Stimulated activated naive B cell treated with anti-CD40 and anti-IgM and Interleukin-4, amounts not matched to agents 10 μg/mL and 1 μg/mL and 100 μg/mL, for 72 hours (primary cell): ENCODE results near the gene NRDE2.

Experiments
- ATAC-seq, 2 donors: fragments of 150-1000 bp; cut with Tn5 transposase; replicated peaks; 2 replicates each; pipeline ENCODE4 v1.10.0; 2021; ENCODE audit warnings: moderate library complexity in 1 of 2
- DNase-seq: peaks from one replicate; pipeline ENCODE4 v3.0.0; 2021
- H3K27ac Mint-ChIP-seq: one replicate; pipeline ENCODE4 v1.8.0; 2022; ENCODE audit warnings: mild to moderate bottlenecking, mixed read lengths
- H3K27me3 Mint-ChIP-seq, 2 donors: one replicate each; pipeline ENCODE4 v1.8.0; 2022; ENCODE audit warnings: mixed read lengths in 2 of 2
- H3K36me3 Mint-ChIP-seq, 2 donors: one replicate each; pipeline ENCODE4 v1.8.0; 2022; ENCODE audit warnings: mixed read lengths in 2 of 2, mild to moderate bottlenecking in 1 of 2
- H3K4me1 Mint-ChIP-seq, 2 donors: one replicate each; pipeline ENCODE4 v1.8.0; 2022; ENCODE audit warnings: mixed read lengths in 2 of 2, mild to moderate bottlenecking in 1 of 2
- H3K4me3 Mint-ChIP-seq, 2 donors: one replicate each; pipeline ENCODE4 v1.8.0; 2022; ENCODE audit warnings: mild to moderate bottlenecking in 2 of 2, mixed read lengths in 2 of 2, moderate library complexity in 1 of 2
- H3K9me3 Mint-ChIP-seq, 2 donors: one replicate each; pipeline ENCODE4 v1.8.0; 2022; ENCODE audit warnings: mixed read lengths in 2 of 2, mild to moderate bottlenecking in 1 of 2

Gene NRDE2

DNA sequence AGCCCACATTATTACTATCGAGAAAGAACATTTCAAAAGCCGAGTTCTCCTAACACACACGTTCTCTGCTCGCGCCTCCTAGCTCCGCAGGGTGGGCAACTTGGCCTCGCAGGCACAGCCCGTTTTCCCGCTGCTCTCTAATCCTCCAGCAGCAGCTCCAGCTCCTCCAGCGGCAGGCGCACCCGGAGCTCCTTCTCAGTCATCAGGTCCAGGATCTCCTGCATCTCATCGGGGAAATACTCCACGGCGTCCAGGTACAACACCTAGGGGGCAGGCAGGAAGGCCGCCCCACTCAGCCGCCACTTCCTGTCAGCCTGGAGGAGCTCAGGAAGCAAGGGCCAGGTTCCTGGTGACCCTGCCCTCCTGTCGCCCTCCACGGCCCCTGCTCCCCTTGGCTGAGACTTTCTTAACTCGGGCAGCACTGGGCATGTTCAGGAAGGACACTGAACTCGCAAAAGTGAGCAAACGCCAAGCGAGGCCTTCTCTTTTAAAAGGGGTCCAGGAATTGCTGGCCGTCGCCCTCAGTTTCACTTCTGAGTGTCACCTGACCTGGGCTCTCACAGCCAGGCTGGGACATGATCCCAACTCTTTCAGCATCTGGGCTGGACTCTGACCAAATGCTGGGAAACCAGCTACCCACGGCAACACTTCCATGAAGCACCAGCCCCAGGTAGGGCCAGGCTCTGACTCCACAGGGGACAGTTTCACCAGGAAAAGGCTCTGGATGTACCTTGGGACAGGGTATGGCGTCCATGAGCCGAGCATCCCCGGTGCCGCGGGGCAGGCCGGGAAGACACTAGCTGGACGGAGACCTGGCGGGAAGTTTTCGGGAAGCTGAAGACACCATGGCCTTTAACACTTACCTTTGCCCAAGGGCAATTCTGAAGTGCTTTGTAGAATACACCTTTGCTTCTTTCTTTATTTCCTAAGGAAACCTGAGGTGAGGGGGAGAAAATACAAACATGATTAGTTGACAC lies 53.3 kb downstream of the NRDE2 start:
- peak overlapping the region; percentile 42 for H3K27ac Mint-ChIP-seq
- peaks cover 32 to 63% of the 10 kb centered on the region in 2 donors for H3K36me3 Mint-ChIP-seq
- H3K27me3 Mint-ChIP-seq: no peaks in the 10 kb centered on the region
- H3K9me3 Mint-ChIP-seq: no peaks in the 10 kb centered on the region
- DNase-seq (no peak), ATAC-seq (no peak)
- H3K4me3 Mint-ChIP-seq: no peak overlapping the region
- H3K4me1 Mint-ChIP-seq: peaks cover 0 to 5% of the 10 kb centered on the region in 2 donors

DNA sequence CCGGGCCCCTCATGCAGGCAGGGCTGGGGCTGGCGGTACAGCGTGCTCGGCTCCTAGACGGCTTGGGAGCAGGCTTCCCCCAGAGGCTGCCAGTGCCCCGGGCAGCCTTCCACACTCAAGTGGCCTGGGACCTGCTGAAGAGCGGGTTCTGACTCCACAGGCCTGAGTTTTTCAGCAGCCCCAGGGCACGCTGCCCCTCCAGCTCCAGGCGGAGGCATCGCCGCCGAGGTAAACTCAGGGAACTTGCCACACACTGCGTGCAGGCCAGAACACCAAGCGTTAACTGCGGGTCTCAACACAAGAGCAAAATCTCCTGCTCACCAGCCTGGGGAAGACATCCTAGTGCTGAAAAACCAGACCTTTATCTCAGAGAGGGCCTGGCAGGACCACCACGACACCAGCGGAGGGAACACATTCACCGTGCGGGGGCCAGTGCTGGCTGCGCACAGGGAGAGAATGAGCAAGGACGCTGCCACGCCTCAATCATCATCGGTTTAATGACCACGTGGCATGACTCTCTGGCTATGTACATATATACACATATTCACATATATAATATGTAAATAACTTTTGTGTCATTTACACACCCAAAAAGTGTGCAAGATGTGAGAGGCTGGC lies 54.1 kb downstream of the NRDE2 start:
- DNase-seq (no peak), ATAC-seq (no peak)
- no peaks in the 10 kb centered on the region for H3K27me3 Mint-ChIP-seq
- H3K4me1 Mint-ChIP-seq: peaks cover 0 to 5% of the 10 kb centered on the region in 2 donors
- H3K36me3 Mint-ChIP-seq: peaks cover 32 to 62% of the 10 kb centered on the region in 2 donors
- H3K27ac Mint-ChIP-seq: no peak overlapping the region
- H3K9me3 Mint-ChIP-seq: no peaks in the 10 kb centered on the region
- no peak overlapping the region for H3K4me3 Mint-ChIP-seq

DNA sequence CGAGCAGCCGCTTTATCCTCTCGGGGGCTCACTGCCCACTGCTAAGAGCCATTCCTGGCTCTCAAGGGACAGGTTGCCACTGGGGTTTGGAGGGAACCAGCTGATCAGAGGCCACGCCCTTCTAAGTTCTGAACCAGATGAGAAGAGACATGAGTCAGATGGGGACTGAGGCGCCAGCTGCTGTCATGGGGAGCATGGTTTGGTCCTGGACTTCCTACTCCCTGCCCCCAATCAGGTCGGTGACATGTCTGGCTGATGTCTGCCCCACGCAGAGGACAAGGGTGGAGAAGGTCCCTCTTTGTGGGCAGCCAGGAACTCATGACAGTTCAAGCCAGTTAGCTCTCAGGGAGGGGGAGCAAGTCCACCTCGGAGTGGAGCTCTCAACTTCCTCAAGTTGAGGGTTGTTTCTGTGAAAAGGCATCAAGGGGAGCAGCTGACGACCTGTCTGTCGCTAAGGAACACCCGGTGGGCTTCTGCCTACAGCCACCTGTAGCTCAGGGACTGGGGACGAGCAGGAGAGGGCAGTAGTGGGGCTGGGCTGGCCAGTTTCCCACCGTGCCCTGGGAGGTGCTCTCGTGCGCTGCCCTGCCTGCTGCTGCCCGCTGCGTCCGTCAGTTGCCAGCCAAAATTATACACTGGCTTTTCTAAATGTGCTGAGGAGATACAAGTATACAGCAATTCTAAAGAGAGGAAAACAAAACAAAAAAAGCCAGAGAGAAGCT lies 54.9 kb downstream of the NRDE2 start:
- Mint-ChIP-seq H3K4me3 (no peak overlapping the region), H3K27me3 (no peaks in the 10 kb centered on the region)

DNA sequence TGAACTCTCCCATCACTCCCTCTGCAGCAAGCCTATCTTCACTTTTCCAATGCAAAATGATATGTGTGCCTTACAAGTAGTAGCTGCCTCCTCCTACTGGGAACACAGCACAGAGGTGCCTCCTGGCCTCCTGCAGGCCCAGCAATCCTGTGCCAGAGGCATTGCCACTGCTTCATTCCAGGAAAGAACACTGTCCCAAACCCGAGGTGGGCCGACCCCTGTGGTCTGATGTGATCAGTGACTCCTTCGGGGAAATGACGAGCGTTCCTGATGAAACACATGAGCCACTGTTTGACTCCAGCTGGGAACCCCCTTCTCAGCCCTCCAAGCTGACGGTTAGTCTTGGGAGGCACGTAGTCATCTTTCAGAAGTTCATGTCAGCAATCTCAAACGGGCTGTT lies 55.9 kb downstream of the NRDE2 start:
- peaks cover 39 to 56% of the 10 kb centered on the region in 2 donors for H3K36me3 Mint-ChIP-seq
- H3K27ac Mint-ChIP-seq: no peak overlapping the region
- peaks cover 0 to 5% of the 10 kb centered on the region in 2 donors for H3K4me1 Mint-ChIP-seq
- DNase-seq (no peak), ATAC-seq (no peak)
- no peaks in the 10 kb centered on the region for H3K9me3 Mint-ChIP-seq
- H3K4me3 Mint-ChIP-seq: no peak overlapping the region
- H3K27me3 Mint-ChIP-seq: no peaks in the 10 kb centered on the region

More for the DNA sequence above, 54.9 kb downstream of the NRDE2 start:
- peak overlapping the region; percentile 56 for H3K27ac Mint-ChIP-seq
- peaks cover 0 to 5% of the 10 kb centered on the region in 2 donors for H3K4me1 Mint-ChIP-seq
- no peaks in the 10 kb centered on the region for H3K9me3 Mint-ChIP-seq
- H3K36me3 Mint-ChIP-seq: peaks cover 36 to 60% of the 10 kb centered on the region in 2 donors
- DNase-seq: no peak
- ATAC-seq: no peak

DNA sequence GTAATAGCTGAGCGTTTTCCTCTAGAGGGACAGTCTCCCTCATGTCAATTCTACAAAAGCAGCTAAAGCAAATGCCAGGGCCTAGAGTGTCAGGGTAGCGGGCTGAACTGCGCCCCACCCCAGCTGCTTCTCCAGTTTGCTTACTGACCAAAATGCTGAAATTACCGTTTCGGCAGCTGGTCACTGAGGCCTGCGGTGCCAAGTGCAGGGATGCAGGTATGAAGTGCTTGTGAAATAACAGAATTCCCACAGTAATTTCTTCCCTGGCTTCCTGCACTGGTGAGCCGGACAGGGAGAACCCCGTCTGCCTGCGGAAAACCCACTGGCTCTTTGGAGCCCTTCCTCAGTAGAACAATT lies 56.3 kb downstream of the NRDE2 start:
- peak overlapping the region; percentile 28 for H3K27ac Mint-ChIP-seq
- DNase-seq: no peak
- H3K27me3 Mint-ChIP-seq: no peaks in the 10 kb centered on the region
- no peak for ATAC-seq
- H3K4me1 Mint-ChIP-seq: peaks cover 0 to 5% of the 10 kb centered on the region in 2 donors
- no peak overlapping the region for H3K4me3 Mint-ChIP-seq
- peaks cover 36 to 53% of the 10 kb centered on the region in 2 donors for H3K36me3 Mint-ChIP-seq
- H3K9me3 Mint-ChIP-seq: no peaks in the 10 kb centered on the region

DNA sequence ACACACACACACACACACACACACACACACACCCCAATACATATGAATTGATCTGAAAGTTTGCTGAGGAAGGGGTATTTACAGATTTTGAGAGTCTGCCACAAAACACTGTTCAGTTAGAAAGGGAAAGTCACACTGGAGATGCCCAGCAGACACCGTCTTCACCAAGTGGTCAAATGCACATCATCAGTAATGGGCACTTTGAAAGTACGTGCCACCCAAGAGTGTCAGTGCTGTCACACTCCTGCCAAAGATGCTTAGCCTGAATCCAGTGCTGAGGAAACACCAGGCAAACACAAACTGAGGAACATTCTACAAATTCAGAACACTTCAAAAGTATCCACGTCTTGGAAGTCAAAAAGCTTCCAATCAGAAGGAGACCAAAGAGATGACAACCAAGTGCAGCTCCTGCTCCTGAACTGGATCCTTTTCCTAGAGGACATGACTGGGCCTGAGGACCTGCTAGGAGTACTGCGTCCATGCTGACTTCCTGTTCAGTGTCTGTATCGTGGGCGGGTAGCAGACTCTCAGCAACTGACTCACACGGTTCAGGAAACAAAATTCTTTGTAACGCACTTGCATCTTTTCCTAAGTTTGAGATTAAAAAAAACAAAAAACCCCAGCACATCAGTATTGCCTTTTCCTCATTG lies 56.8 kb downstream of the NRDE2 start:
- Mint-ChIP-seq H3K4me1 (peaks cover 0 to 5% of the 10 kb centered on the region in 2 donors), H3K4me3 (no peak overlapping the region), H3K27me3 (no peaks in the 10 kb centered on the region), H3K36me3 (peaks cover 40 to 53% of the 10 kb centered on the region in 2 donors), H3K9me3 (no peaks in the 10 kb centered on the region), H3K27ac (peak overlapping the region; percentile 28)
- DNase-seq (no peak), ATAC-seq (no peak)

DNA sequence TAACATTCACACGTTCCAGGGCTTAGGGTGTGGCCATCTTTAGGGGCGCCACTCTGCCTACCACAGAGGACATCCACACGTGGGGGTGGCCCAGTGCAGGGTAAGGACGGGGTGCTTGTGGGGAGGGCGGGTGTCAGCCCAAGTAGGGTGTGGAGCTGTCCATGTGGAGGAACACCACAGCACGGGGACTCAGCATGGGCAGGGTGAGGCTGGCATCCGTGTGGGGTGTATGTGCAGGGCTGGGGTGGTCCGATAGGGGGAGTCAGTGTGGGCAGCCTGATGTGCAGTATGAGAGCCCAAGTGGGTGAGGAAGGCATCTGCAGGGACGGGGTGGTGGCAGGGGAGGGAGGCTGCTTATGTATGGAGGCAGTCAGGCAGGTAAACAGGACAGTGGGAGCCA lies 57.7 kb downstream of the NRDE2 start:
- peak; percentile 20 to 23 for ATAC-seq
- Mint-ChIP-seq H3K9me3 (no peaks in the 10 kb centered on the region), H3K4me3 (no peak overlapping the region)

DNA sequence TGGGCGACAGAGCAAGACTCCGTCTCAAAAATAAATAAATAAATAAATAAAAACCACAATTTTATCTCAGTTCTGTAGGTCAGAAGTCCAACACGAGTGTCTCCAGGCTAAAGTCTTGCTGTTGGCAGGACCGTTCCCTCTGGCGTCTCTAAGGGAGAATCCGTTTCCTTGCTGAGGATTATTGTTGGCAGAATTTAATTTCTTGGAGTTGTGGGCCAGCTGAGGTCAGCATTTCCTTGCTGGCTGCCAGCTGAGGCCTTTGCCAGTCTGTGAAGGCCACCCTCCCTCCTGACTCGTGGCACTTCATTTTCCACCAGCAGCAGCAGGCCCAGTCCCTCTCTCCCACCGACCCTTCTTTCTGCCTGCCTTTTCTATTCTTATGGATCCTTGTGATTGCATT lies 58.2 kb downstream of the NRDE2 start:
- Mint-ChIP-seq H3K4me1 (peaks cover 0 to 5% of the 10 kb centered on the region in 2 donors), H3K27ac (peak overlapping the region; percentile 70), H3K36me3 (peaks cover 43 to 61% of the 10 kb centered on the region in 2 donors), H3K27me3 (no peaks in the 10 kb centered on the region), H3K4me3 (no peak overlapping the region), H3K9me3 (no peaks in the 10 kb centered on the region)
- ATAC-seq (no peak), DNase-seq (no peak)

More for the DNA sequence above, 57.7 kb downstream of the NRDE2 start:
- Mint-ChIP-seq H3K27ac (peak overlapping the region; percentile 70), H3K4me1 (peaks cover 0 to 5% of the 10 kb centered on the region in 2 donors), H3K36me3 (peaks cover 43 to 58% of the 10 kb centered on the region in 2 donors), H3K27me3 (no peaks in the 10 kb centered on the region)
- no peak for DNase-seq

DNA sequence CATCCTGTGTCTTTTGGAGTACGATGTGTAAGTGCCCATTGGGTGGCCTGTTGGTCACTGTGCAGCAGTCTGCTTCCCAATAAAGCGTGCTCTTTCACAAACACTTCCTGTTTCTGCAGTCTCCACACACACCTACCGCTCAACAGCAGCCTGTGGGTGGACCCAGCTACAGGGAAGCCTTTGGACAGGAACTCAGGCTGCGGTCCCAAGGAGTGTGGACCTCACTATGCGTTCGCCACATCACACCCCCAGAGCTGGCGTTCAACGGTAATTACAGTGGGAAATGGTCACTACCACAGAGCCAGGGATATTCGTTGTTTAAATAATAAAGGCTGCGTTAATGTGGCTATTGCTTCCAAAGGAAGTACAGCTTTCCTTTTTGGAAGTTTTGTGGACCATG lies 59.2 kb downstream of the NRDE2 start:
- no peak overlapping the region for H3K27ac Mint-ChIP-seq
- ATAC-seq: no peak
- no peaks in the 10 kb centered on the region for H3K27me3 Mint-ChIP-seq
- no peak overlapping the region for H3K4me3 Mint-ChIP-seq
- H3K9me3 Mint-ChIP-seq: no peaks in the 10 kb centered on the region
- no peak for DNase-seq
- peaks cover 42 to 55% of the 10 kb centered on the region in 2 donors for H3K36me3 Mint-ChIP-seq
- H3K4me1 Mint-ChIP-seq: peaks cover 0 to 5% of the 10 kb centered on the region in 2 donors

DNA sequence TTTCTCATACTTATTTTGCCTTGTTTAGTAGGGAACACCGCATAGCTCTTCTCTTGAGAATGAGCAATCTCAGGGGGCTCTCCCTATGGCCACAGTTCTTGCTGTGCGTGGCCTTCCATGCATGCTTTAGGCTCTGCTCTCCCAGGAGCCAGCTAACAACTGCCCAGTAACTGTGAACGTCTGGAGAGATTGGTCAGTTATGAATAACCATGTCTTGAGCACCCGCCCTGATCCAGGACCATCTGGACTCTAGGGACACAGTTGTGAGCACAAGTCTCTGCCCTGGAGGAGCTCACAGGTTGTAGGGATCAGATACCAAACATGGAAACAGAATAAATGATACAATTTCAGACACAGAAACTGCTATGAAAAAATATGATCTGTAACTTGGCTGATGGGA lies 63.3 kb downstream of the NRDE2 start:
- no peaks in the 10 kb centered on the region for H3K27me3 Mint-ChIP-seq
- DNase-seq (no peak), ATAC-seq (no peak)
- H3K27ac Mint-ChIP-seq: no peak overlapping the region
- no peak overlapping the region for H3K4me3 Mint-ChIP-seq
- H3K9me3 Mint-ChIP-seq: no peaks in the 10 kb centered on the region
- H3K36me3 Mint-ChIP-seq: peaks cover 41 to 57% of the 10 kb centered on the region in 2 donors
- H3K4me1 Mint-ChIP-seq: no peaks in the 10 kb centered on the region

DNA sequence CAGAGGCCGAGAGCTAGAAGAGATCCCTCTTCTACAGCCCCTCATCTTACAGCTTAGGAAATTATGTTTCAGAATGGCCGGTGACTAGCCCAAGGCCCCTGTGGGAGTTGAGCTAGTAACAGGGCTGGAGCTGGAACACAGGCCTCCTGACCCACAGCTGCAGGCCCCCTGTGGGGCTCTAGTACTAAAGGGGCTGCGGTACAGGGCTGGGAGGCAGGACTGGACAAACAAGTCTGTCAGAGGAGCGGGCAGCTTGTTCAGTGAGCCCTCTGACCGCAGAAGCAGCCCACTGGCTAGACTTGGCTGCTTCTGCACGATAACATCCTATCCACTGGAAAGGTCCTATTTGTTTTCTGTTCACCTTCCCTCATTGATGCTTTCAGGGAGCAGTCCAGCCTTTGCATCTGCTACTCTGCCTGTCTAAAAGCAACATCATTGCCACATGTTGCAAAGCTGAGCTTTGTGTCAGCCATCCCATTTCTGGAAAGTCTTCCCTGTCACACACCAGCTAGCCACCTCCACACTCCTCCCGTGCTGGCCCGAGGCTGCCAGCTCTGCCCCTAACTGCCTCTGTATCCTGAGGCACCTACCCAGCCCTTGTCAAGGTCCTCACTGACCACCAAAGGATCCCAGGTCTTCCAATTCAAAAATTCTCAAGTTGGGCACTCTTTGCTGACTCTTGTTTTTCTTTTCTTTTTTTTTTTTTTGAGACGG lies 65.1 kb downstream of the NRDE2 start:
- ATAC-seq (no peak), DNase-seq (no peak)
- Mint-ChIP-seq H3K4me3 (no peak overlapping the region), H3K27me3 (no peaks in the 10 kb centered on the region), H3K36me3 (peaks cover 34 to 52% of the 10 kb centered on the region in 2 donors), H3K27ac (no peak overlapping the region), H3K9me3 (no peaks in the 10 kb centered on the region), H3K4me1 (no peaks in the 10 kb centered on the region)

DNA sequence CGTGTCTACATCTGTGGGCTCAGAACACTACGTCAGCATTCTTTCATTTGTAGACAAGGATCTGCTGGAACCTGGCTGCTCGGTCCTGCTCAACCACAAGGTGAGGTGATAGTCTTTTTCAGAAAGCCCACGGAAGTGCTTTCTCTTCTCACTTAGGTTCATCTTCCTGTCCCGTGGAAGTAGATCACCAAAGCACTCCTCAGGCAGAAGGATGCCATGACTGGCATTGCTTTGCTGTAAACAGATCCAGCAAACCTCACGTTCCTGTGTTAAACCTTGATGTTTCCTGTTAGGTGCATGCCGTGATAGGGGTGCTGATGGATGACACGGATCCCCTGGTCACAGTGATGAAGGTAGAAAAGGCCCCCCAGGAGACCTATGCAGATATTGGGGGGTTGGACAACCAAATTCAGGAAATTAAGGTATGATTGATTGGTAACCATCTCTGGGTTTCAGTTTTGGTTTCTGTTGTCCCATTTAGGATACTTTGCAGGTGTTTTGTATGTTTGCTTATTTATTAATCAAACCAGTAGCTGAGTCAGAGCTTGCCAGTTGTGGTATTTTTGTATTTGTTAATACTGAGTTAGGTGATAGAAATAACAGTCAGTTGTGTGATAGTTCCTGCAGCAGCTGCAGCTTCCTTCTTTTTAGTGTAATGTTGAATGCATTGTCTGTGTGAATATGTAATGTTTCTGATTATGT lies 67.8 kb downstream of the NRDE2 start:
- Mint-ChIP-seq H3K4me3 (no peak overlapping the region), H3K36me3 (peaks cover 34 to 48% of the 10 kb centered on the region in 2 donors), H3K27ac (no peak overlapping the region), H3K9me3 (peaks cover 0 to 4% of the 10 kb centered on the region in 2 donors), H3K4me1 (peaks cover 0 to under 1% of the 10 kb centered on the region in 2 donors), H3K27me3 (no peaks in the 10 kb centered on the region)
- ATAC-seq (no peak), DNase-seq (no peak)
